C4-2B (cell line): ENCODE data around the gene SIK3.

Experiments used
- ZFX ChIP-seq: fragments of 450-650 bp; IDR thresholded peaks from 2 replicates; pipeline ENCODE4 v1.6.1; 2017
- TF ChIP-seq, protein P1 (sequence below): fragments of 450-650 bp; conservative IDR thresholded peaks from 2 replicates; pipeline ENCODE4 v1.5.1; 2017; ENCODE audit warnings: mild to moderate bottlenecking

DNA sequence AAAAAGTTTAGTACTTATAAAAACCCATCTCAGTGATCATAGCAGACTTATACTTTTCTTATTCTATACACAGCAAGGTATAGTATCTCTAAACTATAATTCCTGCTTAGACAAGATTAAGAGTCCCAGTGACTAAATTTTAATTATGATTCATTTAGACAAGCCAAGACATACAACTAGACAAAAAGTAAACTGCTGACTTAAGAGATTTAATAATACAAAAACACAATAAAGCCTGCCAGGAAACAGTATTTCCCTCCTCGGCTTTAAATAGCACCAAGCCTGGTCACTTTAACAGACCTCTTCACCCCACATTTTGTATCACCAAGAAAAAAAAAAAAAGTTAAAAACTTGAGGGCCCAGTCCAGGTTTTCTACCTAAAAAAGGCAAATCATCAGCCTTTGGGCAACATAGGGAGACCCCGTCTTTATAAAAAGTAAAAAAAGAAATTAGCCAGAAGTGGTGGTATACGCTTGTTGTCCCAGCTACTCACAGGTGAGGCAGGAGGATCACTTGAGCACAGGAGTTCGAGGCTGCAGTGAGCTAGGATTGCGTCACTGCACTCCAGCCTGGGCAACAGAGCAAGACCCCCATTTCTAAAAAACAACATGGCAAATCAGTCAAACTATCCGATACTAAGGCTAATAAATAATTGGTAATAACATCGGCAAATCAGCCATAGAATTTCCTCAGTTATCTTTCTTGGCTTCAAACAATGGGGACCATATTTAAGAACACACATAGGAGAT, 53.8 kb downstream of the SIK3 start:
- TF ChIP-seq, protein P1, sequence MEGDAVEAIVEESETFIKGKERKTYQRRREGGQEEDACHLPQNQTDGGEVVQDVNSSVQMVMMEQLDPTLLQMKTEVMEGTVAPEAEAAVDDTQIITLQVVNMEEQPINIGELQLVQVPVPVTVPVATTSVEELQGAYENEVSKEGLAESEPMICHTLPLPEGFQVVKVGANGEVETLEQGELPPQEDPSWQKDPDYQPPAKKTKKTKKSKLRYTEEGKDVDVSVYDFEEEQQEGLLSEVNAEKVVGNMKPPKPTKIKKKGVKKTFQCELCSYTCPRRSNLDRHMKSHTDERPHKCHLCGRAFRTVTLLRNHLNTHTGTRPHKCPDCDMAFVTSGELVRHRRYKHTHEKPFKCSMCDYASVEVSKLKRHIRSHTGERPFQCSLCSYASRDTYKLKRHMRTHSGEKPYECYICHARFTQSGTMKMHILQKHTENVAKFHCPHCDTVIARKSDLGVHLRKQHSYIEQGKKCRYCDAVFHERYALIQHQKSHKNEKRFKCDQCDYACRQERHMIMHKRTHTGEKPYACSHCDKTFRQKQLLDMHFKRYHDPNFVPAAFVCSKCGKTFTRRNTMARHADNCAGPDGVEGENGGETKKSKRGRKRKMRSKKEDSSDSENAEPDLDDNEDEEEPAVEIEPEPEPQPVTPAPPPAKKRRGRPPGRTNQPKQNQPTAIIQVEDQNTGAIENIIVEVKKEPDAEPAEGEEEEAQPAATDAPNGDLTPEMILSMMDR: no peak
- no peak for TF ChIP-seq ZFX
